ENCODE results near the gene GDI2. TPM values are rescaled to one million over a fixed set of nuclear protein-coding genes. Genes with fewer than 3 reads are reported as not detected.
"Not testable (repeated sequence)": the region's sequence is repeated elsewhere in the genome, so short reads cannot be mapped to it uniquely, and the experiment has no call there.

GDI2 gene
- polyA plus RNA-seq, 3 donors from 2014 or later = 181 to 290 (median 199) TPM

DNA sequence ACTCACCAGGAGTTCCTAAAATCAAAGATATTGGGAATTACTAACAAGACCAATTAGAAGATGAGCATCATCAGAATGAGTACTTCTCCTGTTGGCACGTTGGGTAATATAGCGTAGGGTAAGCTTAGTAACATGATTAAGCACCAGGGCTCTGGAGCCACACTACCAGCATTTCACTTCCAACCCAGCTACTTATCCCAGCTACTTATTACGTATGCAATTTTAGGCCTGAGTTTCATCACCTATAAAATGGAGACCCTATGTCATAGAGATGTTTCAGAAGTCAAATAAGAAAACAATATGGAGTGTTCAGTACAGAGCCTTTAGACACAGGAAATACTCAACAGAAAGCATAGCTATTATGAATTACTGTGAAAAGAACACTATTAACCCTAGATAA, 19.0 kb downstream of the GDI2 start:
- Mint-ChIP-seq H3K4me3 (no peak overlapping the region), H3K36me3 (peaks cover 12 to 29% (median 15%) of the 10 kb centered on the region in 3 donors), H3K4me1 (peaks cover 4 to 15% of the 10 kb centered on the region in 2 donors), H3K9me3 (no peaks in the 10 kb centered on the region), H3K27me3 (ENCODE audit: low read depth in 3 of 3) (no peaks in the 10 kb centered on the region), H3K27ac (no peak overlapping the region)
- no peak for DNase-seq

DNA sequence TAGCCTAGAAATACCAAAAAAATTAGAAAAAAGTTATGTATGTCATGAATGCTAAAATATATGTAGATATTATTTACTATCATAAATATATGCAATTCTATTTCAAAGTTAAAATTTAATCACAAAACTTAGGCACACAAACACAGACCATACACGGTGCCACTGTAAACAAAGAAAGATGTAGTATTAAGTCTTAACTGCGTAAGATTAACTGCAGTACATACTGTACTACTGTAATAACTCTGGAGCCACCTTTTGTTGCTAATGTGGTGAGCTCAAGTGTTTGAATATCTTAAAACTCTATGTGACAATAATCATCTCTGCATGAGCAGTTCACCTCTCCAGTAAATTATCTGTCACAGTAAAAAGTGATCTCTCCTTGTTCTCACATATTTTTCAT, 23.6 kb downstream of the GDI2 start:
- Mint-ChIP-seq H3K4me3 (no peak overlapping the region), H3K27me3 (ENCODE audit: low read depth in 3 of 3) (no peaks in the 10 kb centered on the region), H3K9me3 (no peaks in the 10 kb centered on the region), H3K36me3 (peaks cover 30 to 52% (median 32%) of the 10 kb centered on the region in 3 donors), H3K4me1 (peaks cover 19 to 30% of the 10 kb centered on the region in 2 donors), H3K27ac (peak overlapping the region in 4 of 6 donors; percentile 5 to 55 (median 14))
- no peak for DNase-seq

GRCh38 chr10:5788969-5789368, 24.3 kb downstream of the GDI2 start:
- peak overlapping the region in 1 of 5 donors; percentile 27 for H3K4me3 Mint-ChIP-seq
- H3K27ac Mint-ChIP-seq = peak overlapping the region in 4 of 6 donors; percentile 29 to 82 (median 74)
- no peaks in the 10 kb centered on the region for H3K9me3 Mint-ChIP-seq
- peaks cover 36 to 55% (median 39%) of the 10 kb centered on the region in 3 donors for H3K36me3 Mint-ChIP-seq
- no peaks in the 10 kb centered on the region for H3K27me3 Mint-ChIP-seq (ENCODE audit: low read depth in 3 of 3)
- DNase-seq = no peak
- H3K4me1 Mint-ChIP-seq = peaks cover 20 to 33% of the 10 kb centered on the region in 2 donors

GRCh38 chr10:5783300-5783699, 29.9 kb downstream of the GDI2 start:
- Mint-ChIP-seq H3K4me3 (no peak overlapping the region), H3K9me3 (no peaks in the 10 kb centered on the region), H3K4me1 (peaks cover 27 to 60% of the 10 kb centered on the region in 2 donors), H3K27ac (peak overlapping the region in 3 of 6 donors; percentile 28 to 35 (median 33)), H3K27me3 (ENCODE audit: low read depth in 3 of 3) (peaks cover 0 to 1% (median 0%) of the 10 kb centered on the region in 3 donors), H3K36me3 (peaks cover 45 to 57% (median 51%) of the 10 kb centered on the region in 3 donors)
- no peak for DNase-seq

DNA sequence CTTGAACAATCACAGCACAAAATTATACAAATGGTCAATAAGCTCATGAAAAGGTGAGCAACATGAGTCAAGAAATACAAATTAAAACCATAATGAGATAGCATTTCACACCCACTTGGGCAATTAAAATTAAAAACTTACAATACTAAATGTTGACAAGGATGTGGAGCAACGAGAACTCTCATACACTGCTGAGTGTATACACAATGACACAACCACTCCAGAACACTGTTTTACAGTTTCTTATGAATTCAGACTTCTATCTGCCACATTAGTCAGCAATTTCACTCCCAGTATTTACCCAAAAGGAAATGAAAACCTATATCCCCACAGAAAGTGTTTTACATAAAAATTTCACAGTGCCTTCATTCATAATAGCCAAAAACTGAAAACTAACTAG, 31.1 kb downstream of the GDI2 start:
- peaks cover 0 to 1% (median 0%) of the 10 kb centered on the region in 3 donors for H3K27me3 Mint-ChIP-seq (ENCODE audit: low read depth in 3 of 3)
- no peak overlapping the region for H3K4me3 Mint-ChIP-seq
- peaks cover 30 to 64% of the 10 kb centered on the region in 2 donors for H3K4me1 Mint-ChIP-seq
- peak overlapping the region; percentile 25 to 78 (median 61) for H3K27ac Mint-ChIP-seq
- H3K36me3 Mint-ChIP-seq = peaks cover 42 to 58% (median 52%) of the 10 kb centered on the region in 3 donors
- DNase-seq = no peak
- H3K9me3 Mint-ChIP-seq = no peaks in the 10 kb centered on the region

GRCh38 chr10:5779730-5780129, 33.5 kb downstream of the GDI2 start:
- Mint-ChIP-seq H3K36me3 (peaks cover 32 to 43% (median 36%) of the 10 kb centered on the region in 3 donors), H3K27me3 (ENCODE audit: low read depth in 3 of 3) (peaks cover 0 to 1% (median 0%) of the 10 kb centered on the region in 3 donors), H3K27ac (no peak overlapping the region), H3K4me3 (no peak overlapping the region), H3K4me1 (peaks cover 50 to 84% of the 10 kb centered on the region in 2 donors), H3K9me3 (no peaks in the 10 kb centered on the region)
- no peak for DNase-seq

- Mint-ChIP-seq H3K4me1 (peaks cover 58 to 91% of the 10 kb centered on the region in 2 donors), H3K27ac (peak overlapping the region in 4 of 6 donors; percentile 18 to 86 (median 46)), H3K36me3 (peaks cover 16 to 37% (median 17%) of the 10 kb centered on the region in 3 donors)
- not testable (repeated sequence) for H3K9me3 Mint-ChIP-seq; DNase-seq; H3K27me3 Mint-ChIP-seq (ENCODE audit: low read depth in 3 of 3); H3K4me3 Mint-ChIP-seq
Observed at GRCh38 chr10:5777758-5778157, 35.5 kb downstream of the GDI2 start.

DNA sequence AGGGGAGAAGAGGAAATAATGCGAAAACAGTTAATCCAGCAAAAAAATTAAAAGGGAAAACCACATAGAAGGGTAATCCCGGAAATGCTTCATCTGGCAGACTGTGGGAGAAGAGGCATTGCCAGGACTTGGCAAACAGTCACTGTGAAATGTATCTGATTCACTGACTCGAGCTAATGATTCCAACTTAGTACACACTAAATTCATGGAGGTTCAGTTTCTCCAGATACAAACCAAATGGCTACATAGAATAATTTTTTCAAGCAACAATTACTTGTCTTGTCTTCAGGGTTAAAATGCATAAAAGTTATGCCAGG, 36.4 kb downstream of the GDI2 start:
- Mint-ChIP-seq H3K4me1 (peaks cover 54 to 82% of the 10 kb centered on the region in 2 donors), H3K9me3 (no peaks in the 10 kb centered on the region), H3K27ac (peak overlapping the region in 1 of 6 donors; percentile 18), H3K27me3 (ENCODE audit: low read depth in 3 of 3) (peaks cover 0 to 1% (median 0%) of the 10 kb centered on the region in 3 donors), H3K4me3 (no peak overlapping the region), H3K36me3 (peaks cover 8 to 31% (median 12%) of the 10 kb centered on the region in 3 donors)
- DNase-seq = no peak

DNA sequence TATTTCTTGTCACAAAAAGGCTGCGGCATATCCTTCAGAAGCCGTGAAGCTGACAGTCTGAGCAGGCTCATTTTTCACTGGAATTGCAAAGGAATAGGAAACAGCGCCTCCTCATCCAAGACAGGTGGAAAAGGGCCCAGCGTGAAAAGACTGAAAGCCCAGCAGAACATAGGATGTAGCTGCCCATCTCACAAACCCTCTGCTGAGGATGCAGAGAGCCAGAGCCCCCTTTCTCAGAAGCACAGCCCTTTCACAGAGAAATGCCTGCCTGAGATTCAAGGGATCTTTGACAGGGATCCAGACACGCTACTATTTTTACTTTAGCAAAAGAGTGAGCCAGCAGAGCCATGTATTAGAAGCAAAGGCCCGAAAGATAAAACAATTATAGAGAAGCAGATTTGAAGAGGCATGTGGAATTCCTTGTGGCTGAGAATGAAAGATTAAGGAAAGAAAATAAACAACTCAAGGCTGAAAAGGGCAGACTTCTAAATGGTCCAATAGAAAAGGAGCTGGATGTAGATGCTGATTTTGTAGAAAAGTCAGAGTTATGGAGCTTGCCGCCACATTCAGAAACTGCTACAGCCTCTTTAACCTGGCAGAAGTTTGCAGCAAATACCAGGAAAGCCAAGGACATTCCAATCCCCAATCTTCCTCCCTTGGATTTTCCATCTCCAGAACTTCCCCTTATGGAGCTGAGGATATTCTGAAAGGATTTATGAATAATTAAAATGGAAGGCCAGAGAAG, 36.9 kb downstream of the GDI2 start:
- peaks cover 52 to 80% of the 10 kb centered on the region in 2 donors for H3K4me1 Mint-ChIP-seq
- peaks cover 0 to 1% (median 0%) of the 10 kb centered on the region in 3 donors for H3K27me3 Mint-ChIP-seq (ENCODE audit: low read depth in 3 of 3)
- H3K27ac Mint-ChIP-seq = peak overlapping the region; percentile 47 to 76 (median 67)
- no peaks in the 10 kb centered on the region for H3K9me3 Mint-ChIP-seq
- H3K4me3 Mint-ChIP-seq = no peak overlapping the region
- peaks cover 11 to 33% (median 12%) of the 10 kb centered on the region in 3 donors for H3K36me3 Mint-ChIP-seq
- no peak for DNase-seq

- no peaks in the 10 kb centered on the region for H3K9me3 Mint-ChIP-seq
Observed at GRCh38 chr10:5775685-5776084, 37.5 kb downstream of the GDI2 start.

DNA sequence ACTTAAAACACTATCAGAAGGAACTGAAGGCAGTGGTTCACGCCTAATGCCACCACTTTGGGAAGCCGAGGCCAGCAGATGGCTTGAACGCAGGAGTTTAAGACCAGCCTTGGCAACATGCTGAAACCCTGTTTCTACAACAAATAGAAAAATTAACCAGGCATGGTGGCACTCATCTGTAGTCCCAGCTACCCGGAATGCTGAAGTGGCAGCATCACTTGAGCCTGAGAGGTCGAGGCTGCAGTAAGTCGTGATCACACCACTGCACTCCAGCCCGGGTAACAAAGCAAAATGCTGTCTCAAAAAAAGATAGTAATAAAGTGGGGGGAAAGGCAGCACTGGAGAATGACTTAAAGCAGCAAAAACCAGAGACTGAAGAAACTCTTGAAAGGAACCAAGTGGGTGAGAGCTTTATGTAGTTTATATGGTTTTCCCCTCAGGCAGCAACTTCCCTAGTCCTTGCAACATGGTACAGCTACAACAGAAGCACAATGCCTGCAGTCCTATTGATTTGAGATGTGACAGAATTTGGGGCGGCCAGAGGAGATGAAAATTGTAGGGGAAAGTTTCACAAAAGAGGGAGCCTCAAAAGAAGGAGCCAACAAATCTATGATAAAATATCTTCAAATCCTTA, 38.1 kb downstream of the GDI2 start:
- Mint-ChIP-seq H3K36me3 (peaks cover 11 to 33% (median 12%) of the 10 kb centered on the region in 3 donors), H3K27ac (peak overlapping the region in 5 of 6 donors; percentile 1 to 75 (median 73)), H3K9me3 (no peaks in the 10 kb centered on the region), H3K4me1 (peaks cover 48 to 70% of the 10 kb centered on the region in 2 donors), H3K27me3 (ENCODE audit: low read depth in 3 of 3) (peaks cover 0 to 2% (median 0%) of the 10 kb centered on the region in 3 donors), H3K4me3 (peak overlapping the region in 1 of 5 donors; percentile 15)
- DNase-seq = no peak

More at GRCh38 chr10:5775685-5776084, 37.5 kb downstream of the GDI2 start:
- peaks cover 0 to 1% (median 0%) of the 10 kb centered on the region in 3 donors for H3K27me3 Mint-ChIP-seq (ENCODE audit: low read depth in 3 of 3)
- H3K36me3 Mint-ChIP-seq = peaks cover 11 to 33% (median 12%) of the 10 kb centered on the region in 3 donors
- peaks cover 50 to 74% of the 10 kb centered on the region in 2 donors for H3K4me1 Mint-ChIP-seq
- peak overlapping the region in 1 of 5 donors; percentile 15 for H3K4me3 Mint-ChIP-seq
- peak overlapping the region; percentile 1 to 76 (median 62) for H3K27ac Mint-ChIP-seq
- DNase-seq = peak; percentile 13 to 46 (median 25)

- Mint-ChIP-seq H3K4me3 (no peak overlapping the region), H3K9me3 (no peaks in the 10 kb centered on the region), H3K27me3 (ENCODE audit: low read depth in 3 of 3) (peaks cover 2 to 4% (median 2%) of the 10 kb centered on the region in 3 donors), H3K27ac (peak overlapping the region in 5 of 6 donors; percentile 1 to 74 (median 24)), H3K4me1 (peaks cover 0 to 27% of the 10 kb centered on the region in 2 donors), H3K36me3 (peaks cover 19 to 40% (median 34%) of the 10 kb centered on the region in 3 donors)
- DNase-seq = no peak
Observed at GRCh38 chr10:5766189-5766588, 47.0 kb downstream of the GDI2 start.

GRCh38 chr10:5765617-5766016, 47.6 kb downstream of the GDI2 start:
- Mint-ChIP-seq H3K27me3 (ENCODE audit: low read depth in 3 of 3) (peaks cover 2 to 4% (median 2%) of the 10 kb centered on the region in 3 donors), H3K4me3 (no peak overlapping the region)

More at GRCh38 chr10:5765617-5766016, 47.6 kb downstream of the GDI2 start:
- Mint-ChIP-seq H3K27ac (peak overlapping the region in 3 of 6 donors; percentile 1 to 24 (median 14)), H3K9me3 (no peaks in the 10 kb centered on the region), H3K4me1 (peaks cover 0 to 27% of the 10 kb centered on the region in 2 donors), H3K36me3 (peaks cover 23 to 40% (median 39%) of the 10 kb centered on the region in 3 donors)
- DNase-seq = no peak
